Measurements from ENCODE around the gene RAI14.
A peak's percentile ranks its signal among the peaks of the same experiment; 100 is the strongest.
"Not testable (repeated sequence)": the region's sequence is repeated elsewhere in the genome, so short reads cannot be mapped to it uniquely, and the experiment has no call there.

The RAI14 gene

GRCh38 chr5:34770486-34770885 lies 114.4 kb downstream of the RAI14 start:
- DNase-seq (ENCODE audit: low spot score) = no peak

GRCh38 chr5:34771076-34771475 lies 114.9 kb downstream of the RAI14 start:
- DNase-seq (ENCODE audit: low spot score) = no peak

- DNase-seq (ENCODE audit: low spot score) = no peak
Observed at GRCh38 chr5:34772267-34773098, 116.4 kb downstream of the RAI14 start.

- no peak for DNase-seq (ENCODE audit: low spot score)
Observed at GRCh38 chr5:34774139-34774538, 118.0 kb downstream of the RAI14 start.

- not testable (repeated sequence) for DNase-seq (ENCODE audit: low spot score)
Observed at GRCh38 chr5:34774678-34775077, 118.5 kb downstream of the RAI14 start.

- no peak for DNase-seq (ENCODE audit: low spot score)
Observed at GRCh38 chr5:34775886-34776285, 119.8 kb downstream of the RAI14 start.

GRCh38 chr5:34778091-34778850 lies 122.1 kb downstream of the RAI14 start:
- no peak for DNase-seq (ENCODE audit: low spot score)

- DNase-seq (ENCODE audit: low spot score) = not testable (repeated sequence)
Observed at GRCh38 chr5:34783892-34784291, 127.8 kb downstream of the RAI14 start.

GRCh38 chr5:34787035-34787434 lies 130.9 kb downstream of the RAI14 start:
- DNase-seq (ENCODE audit: low spot score) = no peak

GRCh38 chr5:34789021-34789531 lies 132.9 kb downstream of the RAI14 start:
- DNase-seq (ENCODE audit: low spot score) = no peak

GRCh38 chr5:34789639-34790038 lies 133.5 kb downstream of the RAI14 start:
- no peak for DNase-seq (ENCODE audit: low spot score)

GRCh38 chr5:34790069-34790468 lies 133.9 kb downstream of the RAI14 start:
- no peak for DNase-seq (ENCODE audit: low spot score)

- DNase-seq (ENCODE audit: low spot score) = peak; percentile 21
Observed at GRCh38 chr5:34791761-34792244, 135.7 kb downstream of the RAI14 start.

- no peak for DNase-seq (ENCODE audit: low spot score)
Observed at GRCh38 chr5:34802834-34803563, 146.9 kb downstream of the RAI14 start.

- DNase-seq (ENCODE audit: low spot score) = peak; percentile 11
Observed at GRCh38 chr5:34803974-34804732, 148.0 kb downstream of the RAI14 start.

- DNase-seq (ENCODE audit: low spot score) = no peak
Observed at GRCh38 chr5:34804913-34805312, 148.8 kb downstream of the RAI14 start.

- DNase-seq (ENCODE audit: low spot score) = no peak
Observed at GRCh38 chr5:34806532-34806931, 150.4 kb downstream of the RAI14 start.

GRCh38 chr5:34811706-34812105 lies 155.6 kb downstream of the RAI14 start:
- no peak for DNase-seq (ENCODE audit: low spot score)

- DNase-seq (ENCODE audit: low spot score) = no peak
Observed at GRCh38 chr5:34813509-34813908, 157.4 kb downstream of the RAI14 start.

- DNase-seq (ENCODE audit: low spot score) = no peak
Observed at GRCh38 chr5:34817558-34818351, 161.6 kb downstream of the RAI14 start.

- DNase-seq (ENCODE audit: low spot score) = no peak
Observed at GRCh38 chr5:34818717-34819116, 162.6 kb downstream of the RAI14 start.

Measured in AG08396 (cell line).